GM13976 (cell line): Measurements from ENCODE around the gene PSME3IP1.

Experiments
- DNase-seq: peaks from one replicate; pipeline ENCODE4 v3.0.0; 2012; ENCODE audit warnings: low spot score
- CTCF ChIP-seq: IDR thresholded peaks from 2 replicates; pipeline ENCODE4 v1.5.1; 2012; ENCODE audit warnings: borderline replicate concordance, mild to moderate bottlenecking; ENCODE audit not compliant: insufficient read depth; ENCODE audit errors: extremely low read depth, missing control alignments, control extremely low read depth
- in situ Hi-C: fragments of 300-500 bp; cut with MboI; formaldehyde crosslinking; loops from one replicate; pipeline ENCODE4 v1.12.0; 2022; ENCODE audit warnings: low sequenced_read_pairs, mixed read lengths, inconsistent platforms; ENCODE audit not compliant: unreplicated experiment

Gene PSME3IP1

DNA sequence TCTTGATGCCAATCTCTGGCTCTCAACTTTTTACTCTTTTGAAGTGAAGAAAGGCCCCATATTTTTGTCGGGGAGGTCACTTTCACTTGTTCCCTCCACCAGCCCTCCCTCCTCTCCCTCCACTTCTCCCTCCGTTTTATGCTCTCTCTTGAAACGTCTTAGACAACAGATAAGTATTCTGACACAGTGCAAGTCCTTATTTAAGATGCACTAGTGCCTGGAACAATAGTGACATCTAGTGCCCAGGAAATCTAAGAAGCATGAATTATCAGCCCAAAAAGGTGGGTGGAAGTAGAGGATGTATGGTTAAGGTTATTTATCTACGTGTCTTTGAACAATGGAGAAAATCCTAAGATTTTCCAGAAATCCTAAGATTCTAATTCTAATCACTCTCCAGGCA is 17.9 kb downstream of the PSME3IP1 start:
- TF ChIP-seq CTCF = peak; percentile 70
- DNase-seq = peak; percentile 59
- in situ Hi-C loops = loop anchor here (10.0 kb wide), 1 partner anchor 73 kb away; the partner anchor contains the start of gene CPNE2

GRCh38 chr16:57167538-57167937 is 18.3 kb downstream of the PSME3IP1 start:
- in situ Hi-C loops = loop anchor here (10.0 kb wide), 1 partner anchor 73 kb away; the partner anchor contains the start of gene CPNE2
- DNase-seq = no peak
- no peak for TF ChIP-seq CTCF

DNA sequence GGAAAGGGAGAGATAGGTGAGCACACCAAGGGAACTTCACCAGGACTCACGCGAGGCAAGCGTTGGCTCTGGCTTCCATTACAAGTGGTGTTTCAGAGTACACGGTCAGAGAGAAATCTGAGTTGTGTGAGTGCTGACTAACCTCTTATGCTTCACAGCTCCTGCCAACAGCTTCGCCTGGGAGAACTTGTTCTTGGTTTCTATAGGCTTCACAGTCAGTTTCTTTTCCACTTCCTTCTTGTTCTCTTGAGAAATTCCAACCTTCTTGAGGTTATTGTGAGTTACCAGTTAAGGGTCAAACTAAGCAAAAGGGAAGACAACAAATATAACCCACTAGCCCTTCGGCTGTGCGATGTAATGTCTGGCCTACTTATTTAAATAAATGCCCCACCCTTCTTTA is 18.9 kb downstream of the PSME3IP1 start:
- in situ Hi-C loops = loop anchor here (10.0 kb wide), 1 partner anchor 72 kb away; the partner anchor contains the start of gene CPNE2
- TF ChIP-seq CTCF = no peak
- DNase-seq = no peak

- no peak for DNase-seq
- in situ Hi-C loops = loop anchor here (10.0 kb wide), 1 partner anchor 72 kb away; the partner anchor contains the start of gene CPNE2
- TF ChIP-seq CTCF = no peak
Observed at GRCh38 chr16:57166451-57166850, 19.4 kb downstream of the PSME3IP1 start.

- DNase-seq = no peak
- TF ChIP-seq CTCF = no peak
- in situ Hi-C loops = loop anchor here (10.0 kb wide), 1 partner anchor 71 kb away; the partner anchor contains the start of gene CPNE2
Observed at GRCh38 chr16:57165938-57166337, 19.9 kb downstream of the PSME3IP1 start.

DNA sequence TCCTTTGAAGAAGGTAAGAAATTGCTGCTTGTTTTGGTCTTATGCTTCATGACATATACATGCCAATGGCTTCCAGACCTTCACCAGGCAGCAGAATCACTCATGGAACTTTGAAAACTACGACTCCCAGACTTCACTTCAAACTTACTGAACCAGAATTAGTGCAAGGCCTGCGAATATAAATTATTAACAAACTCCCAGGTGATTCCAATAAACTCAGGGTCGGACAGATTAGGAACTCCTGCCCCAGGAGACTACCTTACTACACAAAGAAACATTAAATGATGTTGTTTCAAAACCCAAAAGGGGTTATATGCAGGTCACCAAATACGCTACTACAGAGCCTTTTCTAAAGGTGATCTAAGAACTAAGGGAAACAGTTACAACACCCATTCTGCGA is 20.4 kb downstream of the PSME3IP1 start:
- in situ Hi-C loops = loop anchor here (10.0 kb wide), 1 partner anchor 71 kb away; the partner anchor contains the start of gene CPNE2
- TF ChIP-seq CTCF = no peak
- no peak for DNase-seq
